ENCODE data around the gene RASGEF1B. TPM values are rescaled to one million over a fixed set of nuclear protein-coding genes. Genes with fewer than 3 reads are reported as not detected.

Gene RASGEF1B
- total RNA-seq, 1 donor from 2014 or later, result 15.0 TPM

DNA sequence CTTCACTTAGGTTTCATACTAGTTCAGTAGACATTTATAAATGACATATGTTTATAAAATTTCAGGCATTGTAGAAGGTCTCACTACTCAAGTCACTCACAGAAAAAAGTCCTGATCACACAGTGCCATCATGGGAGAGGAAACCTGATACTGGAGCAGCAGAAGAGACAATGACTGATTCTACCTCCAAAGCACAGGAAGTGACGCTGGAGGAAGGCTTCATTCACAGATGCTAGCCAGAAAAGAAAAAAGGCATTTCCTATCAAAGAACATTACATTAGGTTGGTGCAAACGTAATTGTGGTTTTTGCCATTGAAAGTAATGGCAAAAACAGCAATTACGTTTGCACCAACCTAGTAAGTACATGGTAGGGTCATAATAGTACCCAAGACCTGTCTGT is 79.5 kb downstream of the RASGEF1B start:
- ATAC-seq, result no peak

DNA sequence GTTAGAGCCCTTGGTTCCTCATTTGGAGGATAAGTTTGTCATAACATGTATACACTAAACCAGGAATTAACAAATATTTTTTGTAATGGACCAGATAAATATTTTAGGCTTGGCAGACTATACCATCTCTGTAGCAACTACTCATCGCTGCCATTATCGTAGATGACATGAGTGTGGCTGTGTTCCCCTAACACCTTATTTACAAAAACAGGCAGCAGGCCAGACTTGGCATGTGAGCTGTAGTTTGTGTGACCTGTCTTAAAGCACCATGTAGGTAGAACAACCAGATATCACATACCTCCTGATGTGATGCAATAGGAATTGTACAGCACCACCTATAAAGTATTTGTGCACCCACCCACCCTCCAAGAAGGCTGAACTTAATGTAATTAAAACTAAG is 82.0 kb downstream of the RASGEF1B start:
- ATAC-seq, result no peak

GRCh38 chr4:81380437-81380836 is 91.3 kb downstream of the RASGEF1B start:
- no peak for ATAC-seq

DNA sequence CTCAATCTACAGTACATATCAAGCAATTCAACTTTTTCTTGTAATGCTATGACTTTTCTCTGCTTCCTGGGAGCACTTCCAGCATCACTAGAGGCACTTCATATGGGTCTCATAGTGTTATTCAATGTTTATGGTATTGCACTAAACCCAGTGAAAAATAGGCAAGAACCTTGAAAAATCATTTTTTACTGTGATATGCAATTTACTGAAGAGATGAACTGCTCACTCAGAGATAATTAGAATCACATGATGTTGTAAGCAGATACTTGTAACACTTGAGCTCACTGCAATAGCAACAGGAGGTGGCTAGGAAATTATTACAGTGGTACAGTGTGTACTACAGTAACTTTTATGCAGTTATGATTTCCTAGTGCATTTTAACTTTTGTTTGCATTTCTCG is 93.3 kb downstream of the RASGEF1B start:
- no peak for ATAC-seq

GRCh38 chr4:81377191-81377590 is 94.5 kb downstream of the RASGEF1B start:
- no peak for ATAC-seq

GRCh38 chr4:81376720-81377119 is 95.0 kb downstream of the RASGEF1B start:
- ATAC-seq, result no peak
